Gastrocnemius medialis (tissue), 4 donors: ENCODE data around the gene GSAP. TPM values are rescaled to one million over a fixed set of nuclear protein-coding genes. Genes with fewer than 3 reads are reported as not detected.

Experiments
- ATAC-seq, 2 donors: fragments of 150-250 bp; one replicate each; pipeline ENCODE4 v1.9.1; 2016
- DNase-seq, 2 donors: peaks; one replicate each; pipeline ENCODE4 v3.0.0-alpha.2; 2019
- H3K27ac ChIP-seq, 4 donors: fragments of 200-600 bp; sonication (generic); 1 replicate in 1 of 4; 2 replicates in 3 of 4; pipeline ENCODE4 v1.5.1; 2016 to 2018; ENCODE audit warnings: mild to moderate bottlenecking in 2 of 4, moderate library complexity in 1 of 4
- H3K27me3 ChIP-seq, 3 donors: fragments of 200-600 bp; sonication (generic) in 2 of 3; 1 replicate in 1 of 3; 2 replicates in 2 of 3; pipeline versions ENCODE4 v1.5.1 to v1.6.0; 2016 to 2019; ENCODE audit warnings: mild to moderate bottlenecking in 1 of 3, moderate library complexity in 1 of 3
- H3K36me3 ChIP-seq, 2 donors: fragments of 200-600 bp; sonication (generic) in 1 of 2; one replicate each; pipeline ENCODE4 v1.5.1; 2017 to 2018
- H3K4me1 ChIP-seq, 2 donors: fragments of 200-600 bp; sonication (generic) in 1 of 2; one replicate each; pipeline ENCODE4 v1.5.1; 2016 to 2017; ENCODE audit warnings: mild to moderate bottlenecking in 2 of 2
- H3K4me3 ChIP-seq, 4 donors: fragments of 200-600 bp; sonication (generic) in 3 of 4; 1 replicate in 1 of 4; 2 replicates in 3 of 4; pipeline ENCODE4 v1.5.1; 2016 to 2019; ENCODE audit warnings: mild to moderate bottlenecking in 2 of 4
- H3K9me3 ChIP-seq, 3 donors: fragments of 200-600 bp; sonication (generic) in 2 of 3; 1 replicate in 1 of 3; 2 replicates in 2 of 3; pipeline ENCODE4 v1.5.1; 2016 to 2019
- CTCF ChIP-seq, 5 experiments: fragments of 450-650 bp in 3 of 5; fragments of 200-600 bp in 2 of 5; sonication (generic) in 2 of 5; IDR thresholded peaks in 4 of 5; conservative IDR thresholded peaks in 1 of 5; 1 replicate in 4 of 5; 2 replicates in 1 of 5; pipeline ENCODE4 v1.5.1; 2016 to 2019; ENCODE audit warnings: antibody characterized with exemption in 5 of 5, mild to moderate bottlenecking in 3 of 5, moderate library complexity in 3 of 5
- POLR2A ChIP-seq, 2 donors: fragments of 450-650 bp; IDR thresholded peaks; one replicate each; pipeline ENCODE4 v1.6.1; 2017; ENCODE audit warnings: antibody characterized with exemption in 2 of 2, mild to moderate bottlenecking in 2 of 2, moderate library complexity in 2 of 2
- in situ Hi-C, 4 donors: fragments of 200-750 bp; cut with MboI; loops; one replicate each; pipeline versions ENCODE4 v1.15.0 to v1.8.0; 2017; ENCODE audit warnings: low sequenced_read_pairs in 4 of 4
- intact Hi-C: fragments of 100-400 bp; cut with DNase I; formaldehyde crosslinking; loops from one replicate; pipeline ENCODE4 v1.15.1; 2023; ENCODE audit warnings: low total_unique reads
- total RNA-seq, 4 donors: library from RNA; depleted of rRNA; stranded (reverse); fragments of >200 nt; gene quantifications; one replicate each; pipeline versions ENCODE4 v1.1.0 to v1.2.3, GENCODE V29; 2016

GSAP gene
- total RNA-seq, 4 donors from 2014 or later = 1.2 to 8.3 (median 2.5) TPM

GRCh38 chr7:77353911-77354310 is 62.2 kb downstream of the GSAP start:
- Histone ChIP-seq H3K9me3 (no peaks in the 10 kb centered on the region), H3K4me1 (no peaks in the 10 kb centered on the region), H3K4me3 (no peak overlapping the region), H3K36me3 (no peaks in the 10 kb centered on the region), H3K27me3 (no peaks in the 10 kb centered on the region), H3K27ac (no peak overlapping the region)
- intact Hi-C loops (no loop called here), in situ Hi-C loops (no loop called here)
- ATAC-seq (no peak), DNase-seq (no peak)
- TF ChIP-seq CTCF (IDR thresholded peaks at IDR 0.05 in 4 of 5, conservative IDR thresholded peaks at IDR 0.05 in 1 of 5) (no peak), POLR2A (IDR thresholded peaks at IDR 0.05) (no peak)

DNA sequence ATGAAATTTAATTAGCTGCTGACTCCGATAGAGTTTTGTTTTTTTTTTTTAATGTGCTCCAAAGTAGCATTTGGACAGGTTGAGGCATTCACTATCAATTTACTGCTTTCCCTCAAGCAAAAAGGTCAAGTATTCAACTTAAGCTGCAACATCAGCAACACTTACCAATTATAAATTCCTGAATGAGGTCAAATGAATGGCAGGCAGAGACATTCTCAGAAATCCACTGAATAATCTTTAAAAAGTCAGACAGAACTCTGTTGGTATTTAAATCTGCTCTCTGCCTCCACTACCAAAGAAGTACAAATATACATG is 62.8 kb downstream of the GSAP start:
- no peaks in the 10 kb centered on the region for H3K9me3 ChIP-seq
- ATAC-seq (no peak), DNase-seq (no peak)
- no peak overlapping the region for H3K4me3 ChIP-seq
- no peak for TF ChIP-seq CTCF (IDR thresholded peaks at IDR 0.05 in 4 of 5, conservative IDR thresholded peaks at IDR 0.05 in 1 of 5)
- TF ChIP-seq POLR2A (IDR thresholded peaks at IDR 0.05) = no peak
- no peaks in the 10 kb centered on the region for H3K27me3 ChIP-seq
- no peak overlapping the region for H3K27ac ChIP-seq
- no peaks in the 10 kb centered on the region for H3K4me1 ChIP-seq
- in situ Hi-C loops = no loop called here
- intact Hi-C loops = no loop called here
- no peaks in the 10 kb centered on the region for H3K36me3 ChIP-seq

GRCh38 chr7:77352665-77353406 is 63.3 kb downstream of the GSAP start:
- no peak for TF ChIP-seq CTCF (IDR thresholded peaks at IDR 0.05 in 4 of 5, conservative IDR thresholded peaks at IDR 0.05 in 1 of 5)
- no peak for TF ChIP-seq POLR2A (IDR thresholded peaks at IDR 0.05)
- Histone ChIP-seq H3K27me3 (no peaks in the 10 kb centered on the region), H3K4me1 (no peaks in the 10 kb centered on the region), H3K27ac (peak overlapping the region in 2 of 4 donors; percentile 13 to 19), H3K9me3 (no peaks in the 10 kb centered on the region), H3K36me3 (no peaks in the 10 kb centered on the region), H3K4me3 (no peak overlapping the region)
- in situ Hi-C loops (no loop called here), intact Hi-C loops (no loop called here)
- ATAC-seq (no peak), DNase-seq (no peak)

DNA sequence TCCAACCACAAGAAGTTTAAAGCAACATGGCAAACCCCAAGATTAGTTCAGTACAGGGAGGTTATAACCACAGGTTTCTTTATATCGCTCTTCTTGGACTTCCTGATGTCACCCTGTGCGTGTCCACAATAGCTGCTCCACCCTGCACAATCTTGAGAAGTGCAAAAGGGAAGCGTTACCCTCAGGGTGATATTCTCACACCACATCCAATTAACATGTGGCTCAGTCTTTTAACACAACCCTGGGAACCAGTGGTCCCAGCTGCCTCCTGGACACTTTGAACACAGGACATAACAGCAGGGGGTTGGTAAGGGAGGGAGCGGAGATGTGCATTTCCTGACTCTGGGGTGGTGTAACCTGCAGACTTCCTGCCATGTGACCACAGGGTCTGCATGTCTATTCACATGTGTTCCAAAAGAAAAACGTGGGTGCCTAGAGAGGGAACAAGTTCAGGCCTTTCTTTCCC is 64.6 kb downstream of the GSAP start:
- ATAC-seq (peak in 1 of 2 donors; percentile 50), DNase-seq (no peak)
- H3K4me1 ChIP-seq = no peaks in the 10 kb centered on the region
- H3K4me3 ChIP-seq = no peak overlapping the region
- H3K27me3 ChIP-seq = no peaks in the 10 kb centered on the region
- no peak for TF ChIP-seq POLR2A (IDR thresholded peaks at IDR 0.05)
- no peak for TF ChIP-seq CTCF (IDR thresholded peaks at IDR 0.05 in 4 of 5, conservative IDR thresholded peaks at IDR 0.05 in 1 of 5)
- H3K27ac ChIP-seq = peak overlapping the region; percentile 13 to 20 (median 18)
- in situ Hi-C loops = no loop called here
- H3K9me3 ChIP-seq = no peaks in the 10 kb centered on the region
- intact Hi-C loops = no loop called here
- H3K36me3 ChIP-seq = no peaks in the 10 kb centered on the region
